ENCODE results near the gene STK40.
A peak's percentile ranks its signal among the peaks of the same experiment; 100 is the strongest.

Gene STK40

DNA sequence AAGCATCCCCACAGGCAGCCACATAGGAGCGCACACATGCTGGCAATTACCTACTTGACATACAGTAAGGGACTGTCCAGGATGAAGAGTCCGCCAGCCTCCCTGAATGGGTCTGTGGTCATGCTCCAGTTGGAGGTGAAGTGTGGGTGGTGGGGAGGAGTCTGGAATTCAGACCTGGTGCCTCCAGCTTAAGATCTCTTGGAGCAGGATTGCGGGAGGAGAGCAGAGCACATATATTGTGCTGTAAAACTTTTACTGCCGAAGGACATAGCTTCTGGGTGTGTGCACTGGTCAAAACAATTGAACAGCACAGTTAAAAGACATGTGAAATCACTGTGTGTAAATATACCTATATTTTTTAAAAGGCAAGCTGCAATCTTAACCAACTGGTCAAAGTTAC, 17.9 kb downstream of the STK40 start:
- no peak for DNase-seq

DNA sequence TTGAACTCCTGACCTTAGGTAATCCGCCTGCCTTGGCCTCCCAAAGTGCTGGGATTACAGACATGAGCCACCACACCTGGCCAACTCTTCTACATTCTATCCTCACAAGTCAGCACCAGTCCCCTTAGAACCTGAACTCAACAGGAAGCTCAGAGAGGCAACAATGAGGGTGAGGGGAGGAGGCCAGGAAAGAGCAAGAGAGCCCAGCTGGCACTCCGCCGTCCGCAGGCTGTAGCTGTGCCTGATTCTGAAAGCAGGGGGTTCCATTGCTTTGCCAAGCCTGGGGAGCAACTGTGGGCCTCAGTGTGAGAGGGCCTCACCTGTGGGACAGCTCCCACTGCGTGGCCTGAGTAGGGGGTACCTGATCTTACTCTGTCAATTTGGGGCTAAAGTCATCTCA, 18.7 kb downstream of the STK40 start:
- no peak for DNase-seq

GRCh38 chr1:36366091-36366661, 19.5 kb downstream of the STK40 start:
- DNase-seq: no peak

GRCh38 chr1:36365381-36365780, 20.3 kb downstream of the STK40 start:
- no peak for DNase-seq

DNA sequence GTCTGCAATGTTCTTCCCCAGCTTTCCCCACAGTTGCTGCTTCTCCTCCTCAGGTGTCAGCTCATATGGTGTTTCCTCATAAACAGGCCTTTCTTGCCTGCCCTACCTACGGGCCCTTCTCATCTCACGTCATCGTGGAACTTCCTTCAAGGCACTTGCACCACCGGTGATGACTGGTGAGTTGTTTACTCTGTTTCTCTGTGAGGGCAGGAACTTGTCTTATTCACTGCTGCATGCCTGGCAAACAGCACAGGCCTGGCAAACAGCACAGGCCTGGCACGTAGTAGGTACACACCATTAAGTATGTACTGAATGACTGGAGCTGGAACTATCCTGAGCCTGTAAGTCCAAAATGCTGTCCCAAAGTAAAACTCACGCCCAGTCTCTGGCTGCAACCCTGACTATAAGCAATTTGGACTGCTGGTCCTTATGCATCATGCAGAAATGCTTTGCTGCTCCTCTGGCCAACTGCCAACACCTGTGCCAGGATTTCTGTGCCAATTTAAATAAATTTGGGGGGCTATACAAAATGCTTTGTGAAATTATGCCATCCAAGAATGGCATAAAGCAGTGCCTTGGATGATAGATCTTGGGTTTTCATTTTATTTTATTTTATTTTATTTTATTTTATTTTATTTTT, 25.7 kb downstream of the STK40 start:
- DNase-seq: no peak

GRCh38 chr1:36359383-36359782, 26.3 kb downstream of the STK40 start:
- no peak for DNase-seq

DNA sequence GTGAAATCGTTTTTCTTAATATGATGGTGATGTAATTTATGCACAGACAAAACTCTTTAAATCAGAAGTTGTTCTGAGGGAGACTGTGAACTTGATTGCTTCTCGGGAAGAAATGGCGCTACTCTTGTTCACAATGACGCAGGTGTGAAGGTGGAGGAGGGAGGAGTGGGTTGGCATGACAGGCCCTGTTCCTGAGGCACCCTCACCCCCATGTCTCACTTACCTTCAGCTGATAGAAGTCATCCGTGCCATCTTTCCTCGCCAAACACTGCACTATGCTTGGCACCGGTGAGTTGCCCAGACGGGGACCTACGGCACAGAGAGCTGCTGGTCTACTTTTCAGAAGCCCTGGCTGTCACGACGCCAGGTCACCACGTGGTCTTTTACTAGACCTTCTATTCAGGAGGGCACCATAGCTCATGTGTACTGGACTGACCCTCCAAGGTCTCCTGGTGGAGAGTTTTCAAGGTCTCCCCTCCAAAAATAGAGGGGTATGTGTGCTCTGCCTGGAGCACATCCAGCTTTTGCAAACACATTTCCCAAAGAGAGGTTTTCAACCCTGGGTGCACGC, 27.1 kb downstream of the STK40 start:
- DNase-seq: no peak

DNA sequence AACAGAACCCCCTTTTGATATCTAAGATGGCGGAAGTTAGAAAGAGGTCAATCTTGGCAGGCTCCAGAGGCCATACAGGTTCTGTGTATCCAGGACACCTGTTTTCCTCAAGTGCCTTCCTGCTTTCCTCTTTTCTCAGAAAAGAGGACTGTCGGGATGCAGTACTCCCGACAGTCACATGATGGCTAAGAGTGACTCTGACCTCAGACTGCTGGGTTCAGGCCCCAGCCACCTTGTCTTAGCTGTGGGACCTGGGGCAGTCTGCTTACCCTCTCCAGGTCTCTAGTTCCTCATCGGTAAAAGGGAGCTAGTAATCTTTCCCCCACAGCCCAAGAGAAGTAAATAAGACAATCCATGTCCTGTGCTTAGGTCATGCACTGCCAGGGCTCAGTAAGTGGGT, 29.9 kb downstream of the STK40 start:
- DNase-seq: no peak

DNA sequence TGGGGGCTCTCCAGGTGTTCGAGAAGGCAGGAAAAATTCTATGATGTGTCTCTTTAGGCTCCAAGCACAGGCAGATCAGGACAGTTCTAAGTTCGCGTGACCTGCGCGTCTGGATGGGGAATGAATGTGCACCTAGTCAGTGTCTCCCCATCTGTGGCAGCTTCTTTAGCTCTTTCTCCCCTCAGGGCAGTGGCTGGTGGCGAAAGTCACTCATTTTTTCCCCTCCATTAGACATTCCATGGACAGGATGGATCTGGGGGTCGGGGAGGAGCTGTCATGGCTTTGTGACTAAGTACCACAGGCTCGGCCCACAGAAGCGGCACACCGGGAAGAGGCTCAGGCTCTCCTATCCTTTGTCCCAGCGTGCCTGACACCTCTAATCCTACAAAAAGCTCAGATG, 31.2 kb downstream of the STK40 start:
- DNase-seq: no peak

GRCh38 chr1:36352910-36353878, 32.5 kb downstream of the STK40 start:
- DNase-seq: no peak

GRCh38 chr1:36352125-36352909, 33.4 kb downstream of the STK40 start:
- no peak for DNase-seq

- DNase-seq: no peak
These were observed 34.3 kb downstream of the STK40 start for GRCh38 chr1:36351227-36351977.

DNA sequence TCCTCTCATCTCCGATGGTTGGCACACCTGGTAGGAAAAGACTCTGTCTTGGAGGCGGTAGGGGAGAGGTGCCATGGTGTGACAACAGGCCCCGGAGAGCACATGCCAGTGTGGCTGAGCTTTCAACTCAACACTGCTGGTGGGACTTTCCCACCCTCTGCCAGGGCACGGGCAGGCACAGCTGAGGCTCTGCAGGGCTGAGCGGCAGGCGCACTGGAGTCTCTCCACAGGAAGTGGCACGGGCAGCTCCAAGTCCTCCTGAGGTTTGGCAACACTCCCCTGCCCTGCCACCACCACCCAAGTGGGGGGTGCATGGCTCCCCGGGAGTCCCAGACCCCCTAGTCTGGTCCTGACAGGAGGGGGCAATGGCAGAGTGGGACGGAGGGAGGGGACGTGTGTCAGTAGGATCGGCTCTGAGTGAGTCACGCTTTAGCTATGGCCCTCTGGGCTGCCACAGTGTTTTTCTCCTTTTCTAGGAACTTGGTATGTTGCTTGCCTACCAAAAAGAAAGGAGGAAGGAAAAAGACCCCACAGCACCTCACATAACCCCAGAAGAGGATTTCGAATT, 35.0 kb downstream of the STK40 start:
- peak; percentile 60 for DNase-seq

- DNase-seq: no peak
These were observed 35.9 kb downstream of the STK40 start for GRCh38 chr1:36349839-36350238.

DNA sequence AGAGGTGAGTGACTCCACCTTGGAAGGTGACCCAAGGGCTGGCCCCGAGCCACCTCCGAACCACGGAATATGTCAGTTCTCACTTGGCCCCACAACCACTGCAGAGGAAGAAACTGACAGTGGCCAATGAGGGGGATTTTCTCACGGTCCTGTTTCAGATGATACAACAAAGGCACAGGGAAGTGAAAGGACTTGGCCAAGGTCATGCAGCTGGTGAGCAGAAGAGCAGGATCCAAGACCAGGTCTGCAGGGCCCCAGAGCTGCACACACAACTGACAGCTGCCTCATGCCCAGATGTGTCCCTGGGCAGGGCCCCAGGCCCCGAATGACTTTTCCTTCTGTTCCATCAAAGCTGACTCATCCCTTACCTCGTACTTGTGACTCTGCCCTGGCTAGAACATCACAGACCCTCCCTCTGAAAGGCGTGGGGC, 36.5 kb downstream of the STK40 start:
- no peak for DNase-seq

- no peak for DNase-seq
These were observed 38.9 kb downstream of the STK40 start for GRCh38 chr1:36346741-36347370.

GRCh38 chr1:36345353-36345752, 40.4 kb downstream of the STK40 start:
- no peak for DNase-seq

- DNase-seq: no peak
These were observed 41.4 kb downstream of the STK40 start for GRCh38 chr1:36344395-36344680.

- no peak for DNase-seq
These were observed 41.9 kb downstream of the STK40 start for GRCh38 chr1:36343651-36344394.

DNA sequence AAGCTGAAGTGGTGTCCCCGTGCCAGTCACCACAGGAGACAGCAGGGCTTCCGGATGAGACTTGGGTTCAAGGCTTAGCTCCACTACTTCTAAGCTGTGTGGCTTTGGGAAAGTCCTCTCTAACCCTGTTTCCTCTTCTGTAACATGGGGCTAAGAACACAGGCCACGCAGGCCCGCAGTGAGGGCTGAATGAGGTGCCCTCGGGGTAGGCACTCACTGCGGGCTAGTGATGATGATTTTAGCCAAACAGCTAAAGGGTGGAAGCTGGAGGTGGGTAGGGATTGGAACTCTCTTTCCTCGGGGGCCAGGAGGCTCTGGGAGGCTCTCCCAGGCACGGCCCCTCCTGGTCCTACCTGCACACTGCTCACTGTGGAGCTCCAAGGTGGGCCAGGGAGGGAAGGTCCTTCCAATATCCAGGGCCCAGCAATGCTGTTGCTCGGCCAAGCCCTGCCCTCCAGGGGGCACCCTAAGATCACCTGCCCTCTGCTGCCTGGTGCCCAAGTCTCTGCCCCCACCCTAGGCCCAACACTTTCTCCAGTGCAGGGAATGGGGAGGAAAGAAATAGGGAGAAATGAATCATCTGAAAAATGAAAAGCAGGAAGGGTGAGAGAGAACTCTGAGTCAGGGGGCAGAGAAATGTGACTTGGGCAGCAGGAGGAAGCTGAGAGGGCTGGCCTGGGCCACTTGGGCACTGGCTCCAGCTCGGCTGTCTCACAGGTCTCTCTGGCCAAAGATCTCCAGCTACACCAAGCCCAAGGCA, 43.1 kb downstream of the STK40 start:
- no peak for DNase-seq

Measured in activated CD4-positive, CD25-positive, alpha-beta regulatory T cell treated with anti-CD3 and anti-CD28 coated beads, Interleukin-2, amount 50 U/mL, for 72 hours (primary cell).